OCI-LY7 (cell line): ENCODE results near the gene ARRDC2. TPM values are rescaled to one million over a fixed set of nuclear protein-coding genes. Genes with fewer than 3 reads are reported as not detected.
A peak's percentile ranks its signal among the peaks of the same experiment; 100 is the strongest.

Experiments
- BruUV-seq: library from RNA; stranded (reverse); fragments of 400-500 nt; replicated peaks from 2 replicates; lab custom pipeline; 2021; lab: Mats Ljungman, UMichigan
- CTCF ChIA-PET: fragments of 300-600 bp; sonication (Branson Sonifier 250); formaldehyde crosslinking; loops from one replicate; lab custom pipeline; 2022; ENCODE audit warnings: antibody characterized with exemption; ENCODE audit not compliant: unreplicated experiment; lab: Charles Lee
- POLR2A ChIA-PET: fragments of 300-600 bp; sonication (Branson Sonifier 250); formaldehyde crosslinking; loops from one replicate; lab custom pipeline; 2022; ENCODE audit warnings: antibody characterized with exemption; lab: Charles Lee
- DNase-seq: peaks from one replicate; pipeline ENCODE4 v3.0.0-alpha.2; 2015; ENCODE audit warnings: low spot score
- H2AFZ ChIP-seq: fragments of 200-600 bp; sonication (generic), shearing (Covaris generic); 2 replicates; pipeline ENCODE4 v1.6.1; 2014; ENCODE audit warnings: mild to moderate bottlenecking, antibody characterized with exemption, low read length, moderate library complexity
- H3K27ac ChIP-seq: fragments of 200-600 bp; sonication (generic); 2 replicates; pipeline ENCODE4 v1.5.1; 2014; ENCODE audit warnings: mixed run types, low read depth, mild to moderate bottlenecking, moderate library complexity, low read length, inconsistent platforms; ENCODE audit not compliant: poor library complexity, severe bottlenecking
- H3K36me3 ChIP-seq: fragments of 200-600 bp; sonication (generic); 2 replicates; pipeline ENCODE4 v1.6.1; 2014; ENCODE audit warnings: mild to moderate bottlenecking, antibody characterized with exemption, low read length, moderate library complexity, mixed read lengths; ENCODE audit not compliant: insufficient read depth
- H3K4me1 ChIP-seq: fragments of 200-600 bp; sonication (generic); 2 replicates; pipeline ENCODE4 v1.5.1; 2014; ENCODE audit warnings: mild to moderate bottlenecking, low read length; ENCODE audit not compliant: insufficient read depth, poor library complexity, severe bottlenecking
- H3K4me2 ChIP-seq: fragments of 200-600 bp; sonication (generic); 2 replicates; pipeline ENCODE4 v1.6.1; 2014; ENCODE audit warnings: mild to moderate bottlenecking, low read length
- H3K4me3 ChIP-seq: fragments of 200-600 bp; sonication (generic); 2 replicates; pipeline ENCODE4 v1.5.1; 2014; ENCODE audit warnings: mild to moderate bottlenecking, low read depth, low read length; ENCODE audit not compliant: poor library complexity, severe bottlenecking
- H3K79me2 ChIP-seq: fragments of 200-600 bp; sonication (generic); 2 replicates; pipeline ENCODE4 v1.6.1; 2016; ENCODE audit warnings: low read depth, mild to moderate bottlenecking, low read length, moderate library complexity, mixed read lengths; ENCODE audit not compliant: insufficient read depth
- H3K9me2 ChIP-seq: fragments of 200-600 bp; sonication (generic); 2 replicates; pipeline ENCODE4 v1.6.1; 2016; ENCODE audit warnings: mild to moderate bottlenecking, low read length, mixed read lengths; ENCODE audit not compliant: insufficient read depth
- H3K9me3 ChIP-seq: fragments of 200-600 bp; sonication (generic); 2 replicates; pipeline ENCODE4 v1.6.1; 2014; ENCODE audit warnings: mild to moderate bottlenecking, mixed run types, low read length, mixed read lengths
- H4K20me1 ChIP-seq: fragments of 200-600 bp; sonication (generic); 2 replicates; pipeline ENCODE4 v1.6.1; 2014; ENCODE audit warnings: mild to moderate bottlenecking, antibody characterized with exemption, low read length, moderate library complexity, mixed read lengths; ENCODE audit not compliant: insufficient read depth
- CTCF ChIP-seq: fragments of 200-600 bp; sonication (generic); conservative IDR thresholded peaks from 2 replicates; pipeline ENCODE4 v1.5.1; 2014; ENCODE audit warnings: mild to moderate bottlenecking, antibody characterized with exemption, low read length, moderate library complexity, mixed read lengths
- EZH2phosphoT487 ChIP-seq: fragments of 200-600 bp; sonication (generic); IDR thresholded peaks from 2 replicates; pipeline ENCODE4 v1.6.1; 2018; ENCODE audit warnings: low read depth, borderline replicate concordance, mild to moderate bottlenecking, mixed run types, antibody characterized with exemption, low read length, moderate library complexity, mixed read lengths
- intact Hi-C: fragments of 100-400 bp; cut with micrococcal nuclease; formaldehyde crosslinking; loops from one replicate; pipeline ENCODE4 v1.10.0; 2022; ENCODE audit not compliant: unreplicated experiment
- total RNA-seq, 2 experiments: library from RNA; depleted of rRNA in 1 of 2; stranded (reverse); fragments of >200 nt in 1 of 2; shearing (Covaris generic) in 1 of 2; gene quantifications; 2 replicates each; pipeline ENCODE4 v1.2.3, GENCODE V29; 2014 to 2022

ARRDC2 gene
- total RNA-seq, 2 experiments from 2014 or later = 30.7 TPM

- H2AFZ ChIP-seq = no peak within 1 kb of the TSS
- TF ChIP-seq EZH2phosphoT487 (no peak), CTCF (no peak)
- H3K4me3 ChIP-seq = no peak within 1 kb of the TSS
- CTCF ChIA-PET = interaction anchor here (0.5 to 1.0 kb wide), 2 partner anchors 19 to 32 kb away, joined by 3 to 7 read pairs; no protein-coding TSS in a partner anchor
- H3K9me2 ChIP-seq = no peaks in the 10 kb centered on the region
- no peaks in the 10 kb centered on the region for H3K79me2 ChIP-seq
- BruUV-seq = no TSS peak
- no peaks in the 10 kb centered on the region for H3K9me3 ChIP-seq
- intact Hi-C loops = no loop called here
- no peaks in the 10 kb centered on the region for H3K4me1 ChIP-seq
- peak within 1 kb of the TSS; percentile 56; the same call in 1 of the 2 replicates for H3K4me2 ChIP-seq
- peak; percentile 26 for DNase-seq
- POLR2A ChIA-PET = interaction anchor here (0.5 kb wide), 1 partner anchor 11 kb away, joined by 4 read pairs; no protein-coding TSS in a partner anchor
- no peak within 1 kb of the TSS for H3K27ac ChIP-seq
- no peaks in the 10 kb centered on the region for H3K36me3 ChIP-seq
- H4K20me1 ChIP-seq = no peaks in the 10 kb centered on the region
These were observed 41.3 kb upstream of the ARRDC2 start, which contains the start of gene KCNN1 for GRCh38 chr19:17966550-17967256. Gene KCNN1 (plus strand): TSS chr19:17967107. CDS start chr19:17973889, 6,782 bp downstream.

- no TSS peak for BruUV-seq
- Histone ChIP-seq H3K4me3 (no peak overlapping the region), H3K9me2 (no peaks in the 10 kb centered on the region), H3K36me3 (no peaks in the 10 kb centered on the region), H3K9me3 (no peaks in the 10 kb centered on the region), H2AFZ (no peak overlapping the region), H3K27ac (no peak overlapping the region), H3K4me2 (peak overlapping the region; percentile 56; the same call in 1 of the 2 replicates), H3K79me2 (no peaks in the 10 kb centered on the region), H4K20me1 (no peaks in the 10 kb centered on the region), H3K4me1 (no peaks in the 10 kb centered on the region)
- TF ChIP-seq CTCF (no peak), EZH2phosphoT487 (no peak)
- ChIA-PET CTCF (interaction anchor here (0.5 kb wide), 1 partner anchor 31 kb away, joined by 3 read pairs; no protein-coding TSS in a partner anchor), POLR2A (interaction anchor here (0.5 kb wide), 1 partner anchor 11 kb away, joined by 4 read pairs; no protein-coding TSS in a partner anchor)
- no peak for DNase-seq
- intact Hi-C loops = no loop called here
These were observed 40.5 kb upstream of the ARRDC2 start for GRCh38 chr19:17967257-17968051.
